Measurements from ENCODE around the gene SIRPA. TPM values are rescaled to one million over a fixed set of nuclear protein-coding genes. Genes with fewer than 3 reads are reported as not detected.

The SIRPA gene
- total and polyA plus RNA-seq, 2 experiments from 2014 or later: 16.0 to 18.6 TPM

DNA sequence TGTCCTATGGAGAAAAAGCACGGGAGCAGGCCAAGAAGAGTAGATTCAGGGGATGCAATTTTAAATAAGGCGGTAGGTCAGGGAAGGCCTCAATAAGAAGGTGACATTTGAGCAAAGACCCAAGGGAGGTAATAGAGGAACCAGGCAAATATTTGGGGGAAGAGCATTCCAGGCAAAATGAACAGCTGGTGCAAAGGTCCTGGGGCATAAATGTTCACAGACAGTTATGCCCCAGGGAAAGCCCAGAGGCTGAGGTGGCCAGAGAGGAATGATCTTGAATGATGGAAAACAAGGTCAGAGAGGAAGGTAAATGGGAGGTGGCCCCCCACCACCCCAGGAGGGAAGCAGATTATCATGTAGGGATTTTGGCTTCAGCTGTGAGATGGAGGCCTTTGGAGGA, 47.4 kb upstream of the SIRPA start:
- Histone ChIP-seq H3K9me2 (replicated peaks; ENCODE audit: insufficient read depth) (no peaks in the 10 kb centered on the region), H3K4me3 (no peak overlapping the region), H2AFZ (no peak overlapping the region), H3K36me3 (replicated peaks; ENCODE audit: insufficient read depth, low read depth) (no peaks in the 10 kb centered on the region), H3K4me1 (ENCODE audit: insufficient read depth) (peaks cover 5% of the 10 kb centered on the region), H3K79me2 (no peaks in the 10 kb centered on the region), H3K4me2 (no peak overlapping the region), H3K27me3 (no peaks in the 10 kb centered on the region), H3K9me3 (ENCODE audit: low read depth) (no peaks in the 10 kb centered on the region), H4K20me1 (ENCODE audit: insufficient read depth, poor library complexity, severe bottlenecking) (no peaks in the 10 kb centered on the region), H3K27ac (peak overlapping the region; percentile 62)
- TF ChIP-seq, protein P1, sequence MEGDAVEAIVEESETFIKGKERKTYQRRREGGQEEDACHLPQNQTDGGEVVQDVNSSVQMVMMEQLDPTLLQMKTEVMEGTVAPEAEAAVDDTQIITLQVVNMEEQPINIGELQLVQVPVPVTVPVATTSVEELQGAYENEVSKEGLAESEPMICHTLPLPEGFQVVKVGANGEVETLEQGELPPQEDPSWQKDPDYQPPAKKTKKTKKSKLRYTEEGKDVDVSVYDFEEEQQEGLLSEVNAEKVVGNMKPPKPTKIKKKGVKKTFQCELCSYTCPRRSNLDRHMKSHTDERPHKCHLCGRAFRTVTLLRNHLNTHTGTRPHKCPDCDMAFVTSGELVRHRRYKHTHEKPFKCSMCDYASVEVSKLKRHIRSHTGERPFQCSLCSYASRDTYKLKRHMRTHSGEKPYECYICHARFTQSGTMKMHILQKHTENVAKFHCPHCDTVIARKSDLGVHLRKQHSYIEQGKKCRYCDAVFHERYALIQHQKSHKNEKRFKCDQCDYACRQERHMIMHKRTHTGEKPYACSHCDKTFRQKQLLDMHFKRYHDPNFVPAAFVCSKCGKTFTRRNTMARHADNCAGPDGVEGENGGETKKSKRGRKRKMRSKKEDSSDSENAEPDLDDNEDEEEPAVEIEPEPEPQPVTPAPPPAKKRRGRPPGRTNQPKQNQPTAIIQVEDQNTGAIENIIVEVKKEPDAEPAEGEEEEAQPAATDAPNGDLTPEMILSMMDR (IDR thresholded peaks at IDR 0.05; ENCODE audit: poor library complexity): no peak
- TF ChIP-seq EZH2phosphoT487 (IDR thresholded peaks at IDR 0.05; ENCODE audit: low read depth, severe bottlenecking, unreplicated experiment): no peak
- 92% methylated on average over 2 of the region's 2 CpGs for WGBS (ENCODE audit: low lambda C conversion rate, missing lambda C conversion rate)
- no peak for DNase-seq (ENCODE audit: low spot score)

DNA sequence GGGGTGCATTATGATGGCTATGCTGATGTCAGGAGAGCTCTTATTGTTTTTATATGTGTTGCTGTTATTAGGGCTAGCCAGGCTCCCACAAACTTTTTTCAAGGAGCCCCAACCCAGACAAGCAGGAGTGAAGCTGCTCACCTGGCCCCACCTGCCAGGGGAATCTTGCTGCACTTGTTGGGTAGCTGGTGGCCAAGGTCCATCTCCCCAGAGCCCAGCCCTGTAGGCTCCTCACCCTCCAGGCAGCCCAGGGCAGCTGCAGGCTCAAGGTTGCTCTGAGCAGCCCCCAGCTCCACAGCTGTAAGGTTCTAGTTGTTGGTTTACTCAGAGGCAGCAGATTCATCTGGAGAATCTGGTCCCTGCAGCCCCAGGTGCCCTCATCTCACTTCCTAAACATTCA, 46.8 kb upstream of the SIRPA start:
- TF ChIP-seq EZH2phosphoT487 (IDR thresholded peaks at IDR 0.05; ENCODE audit: low read depth, severe bottlenecking, unreplicated experiment) (no peak), EZH2 (IDR thresholded peaks at IDR 0.05; ENCODE audit: borderline replicate concordance) (no peak)
- TF ChIP-seq, protein P1 (IDR thresholded peaks at IDR 0.05; ENCODE audit: poor library complexity): no peak
- peak; percentile 50 for DNase-seq (ENCODE audit: low spot score)

DNA sequence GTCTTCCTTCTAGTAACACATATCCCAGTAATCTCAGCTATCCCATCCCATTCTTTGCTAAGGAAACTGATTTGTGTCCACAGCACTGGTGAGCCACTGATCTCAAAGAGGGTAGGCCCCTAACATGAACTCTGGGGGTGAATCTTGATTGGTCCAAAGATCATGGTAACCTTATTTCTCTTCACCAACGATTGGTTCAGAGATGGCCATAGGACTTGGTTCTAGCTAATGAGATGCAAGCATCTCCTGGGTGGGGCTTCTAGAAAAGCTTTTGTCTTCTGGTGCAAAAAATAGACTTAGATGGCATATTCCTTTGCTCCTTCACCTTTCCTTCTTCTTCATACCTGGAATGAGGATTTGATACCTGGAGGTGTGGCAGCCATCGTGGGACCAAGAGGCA, 43.8 kb upstream of the SIRPA start:
- Histone ChIP-seq H3K9me2 (replicated peaks; ENCODE audit: insufficient read depth) (no peaks in the 10 kb centered on the region), H3K79me2 (no peaks in the 10 kb centered on the region), H3K9me3 (ENCODE audit: low read depth) (no peaks in the 10 kb centered on the region), H2AFZ (no peak overlapping the region), H3K27ac (no peak overlapping the region), H3K4me2 (no peak overlapping the region), H3K4me3 (no peak overlapping the region), H3K4me1 (ENCODE audit: insufficient read depth) (peaks cover 6% of the 10 kb centered on the region), H4K20me1 (ENCODE audit: insufficient read depth, poor library complexity, severe bottlenecking) (no peaks in the 10 kb centered on the region), H3K36me3 (replicated peaks; ENCODE audit: insufficient read depth, low read depth) (no peaks in the 10 kb centered on the region), H3K27me3 (no peaks in the 10 kb centered on the region)
- 94% methylated on average over 2 of the region's 2 CpGs for WGBS (ENCODE audit: low lambda C conversion rate, missing lambda C conversion rate)
- no peak for DNase-seq (ENCODE audit: low spot score)
- TF ChIP-seq EZH2phosphoT487 (IDR thresholded peaks at IDR 0.05; ENCODE audit: low read depth, severe bottlenecking, unreplicated experiment): no peak
- TF ChIP-seq EZH2 (IDR thresholded peaks at IDR 0.05; ENCODE audit: borderline replicate concordance): no peak
- TF ChIP-seq, protein P1 (IDR thresholded peaks at IDR 0.05; ENCODE audit: poor library complexity): no peak

More for the DNA sequence above, 46.8 kb upstream of the SIRPA start:
- no peak overlapping the region for H2AFZ ChIP-seq
- H3K79me2 ChIP-seq: no peaks in the 10 kb centered on the region
- no peaks in the 10 kb centered on the region for H3K9me3 ChIP-seq (ENCODE audit: low read depth)
- H3K9me2 ChIP-seq (replicated peaks; ENCODE audit: insufficient read depth): no peaks in the 10 kb centered on the region
- H3K4me3 ChIP-seq: no peak overlapping the region
- H3K4me1 ChIP-seq (ENCODE audit: insufficient read depth): peaks cover 5% of the 10 kb centered on the region
- H3K27me3 ChIP-seq: no peaks in the 10 kb centered on the region
- H3K4me2 ChIP-seq: no peak overlapping the region
- no peaks in the 10 kb centered on the region for H4K20me1 ChIP-seq (ENCODE audit: insufficient read depth, poor library complexity, severe bottlenecking)
- H3K27ac ChIP-seq: peak overlapping the region; percentile 62
- no peaks in the 10 kb centered on the region for H3K36me3 ChIP-seq (replicated peaks; ENCODE audit: insufficient read depth, low read depth)

DNA sequence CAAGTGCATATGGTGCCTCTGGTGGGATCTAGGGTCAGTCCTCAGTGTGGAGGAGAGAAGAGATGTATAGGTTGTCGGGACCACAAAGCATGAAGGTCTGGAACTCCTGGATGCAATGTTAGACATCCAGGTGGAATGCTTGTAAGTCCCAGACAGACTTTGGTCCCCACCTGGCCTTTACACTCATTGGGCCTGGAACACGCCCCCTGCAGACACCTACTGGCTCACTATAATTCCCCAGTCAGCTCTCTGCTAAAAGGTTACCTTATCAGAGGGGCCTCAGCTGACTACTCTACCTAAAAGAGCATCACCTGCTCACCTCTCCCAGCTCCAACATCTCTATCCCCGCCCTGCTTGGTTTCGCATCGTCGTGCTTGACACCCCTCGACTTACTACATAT, 41.7 kb upstream of the SIRPA start:
- TF ChIP-seq EZH2 (IDR thresholded peaks at IDR 0.05; ENCODE audit: borderline replicate concordance) (no peak), EZH2phosphoT487 (IDR thresholded peaks at IDR 0.05; ENCODE audit: low read depth, severe bottlenecking, unreplicated experiment) (no peak)
- TF ChIP-seq, protein P1 (IDR thresholded peaks at IDR 0.05; ENCODE audit: poor library complexity): no peak
- H3K36me3 ChIP-seq (replicated peaks; ENCODE audit: insufficient read depth, low read depth): no peaks in the 10 kb centered on the region
- H2AFZ ChIP-seq: no peak overlapping the region
- no peaks in the 10 kb centered on the region for H3K27me3 ChIP-seq
- no peaks in the 10 kb centered on the region for H3K9me2 ChIP-seq (replicated peaks; ENCODE audit: insufficient read depth)
- WGBS (ENCODE audit: low lambda C conversion rate, missing lambda C conversion rate): 89% methylated on average over 7 of the region's 7 CpGs
- no peaks in the 10 kb centered on the region for H3K9me3 ChIP-seq (ENCODE audit: low read depth)
- H3K4me2 ChIP-seq: no peak overlapping the region
- no peaks in the 10 kb centered on the region for H4K20me1 ChIP-seq (ENCODE audit: insufficient read depth, poor library complexity, severe bottlenecking)
- DNase-seq (ENCODE audit: low spot score): no peak
- H3K27ac ChIP-seq: no peak overlapping the region
- H3K4me3 ChIP-seq: no peak overlapping the region
- H3K4me1 ChIP-seq (ENCODE audit: insufficient read depth): peaks cover 6% of the 10 kb centered on the region
- H3K79me2 ChIP-seq: no peaks in the 10 kb centered on the region
